ENCODE data around the gene PHF2. TPM values are rescaled to one million over a fixed set of nuclear protein-coding genes. Genes with fewer than 3 reads are reported as not detected.
A peak's percentile ranks its signal among the peaks of the same experiment; 100 is the strongest.

The PHF2 gene
- total RNA-seq, 1 experiment from 2014 or later = 11.6 TPM

- POLR2A ChIA-PET = no interaction called here
- DNase-seq (ENCODE audit: low spot score) = peak; percentile 6
- no peak for ATAC-seq
Observed at GRCh38 chr9:93677048-93677571, 100.7 kb downstream of the PHF2 start.

GRCh38 chr9:93677641-93678136, 101.3 kb downstream of the PHF2 start:
- Mint-ChIP-seq H3K27ac (no peak overlapping the region), H3K4me1 (peaks cover 3% of the 10 kb centered on the region), H3K9me3 (no peaks in the 10 kb centered on the region), H3K36me3 (no peaks in the 10 kb centered on the region), H3K4me3 (no peak overlapping the region), H3K27me3 (ENCODE audit: low read depth) (no peaks in the 10 kb centered on the region)
- peak; percentile 4 for DNase-seq (ENCODE audit: low spot score)
- ChIA-PET POLR2A (no interaction called here), CTCF (no interaction called here)
- no peak for ATAC-seq
- TF ChIP-seq GTF2I (CRISPR knock-in tag; conservative IDR thresholded peaks at IDR 0.05) (peak; percentile 51; the same call in 1 of the 2 replicates), NR3C1 (CRISPR knock-in tag; conservative IDR thresholded peaks at IDR 0.05; ENCODE audit: low read depth) (no peak), HMGXB4 (CRISPR knock-in tag; IDR thresholded peaks at IDR 0.05) (no peak), TCF7 (CRISPR knock-in tag; IDR thresholded peaks at IDR 0.05; ENCODE audit: low read depth) (no peak), RORB (CRISPR knock-in tag; IDR thresholded peaks at IDR 0.05) (no peak), CTCF (IDR thresholded peaks at IDR 0.05) (no peak)

More at GRCh38 chr9:93677048-93677571, 100.7 kb downstream of the PHF2 start:
- H3K36me3 Mint-ChIP-seq = no peaks in the 10 kb centered on the region
- no peak overlapping the region for H3K4me3 Mint-ChIP-seq
- CTCF ChIA-PET = interaction anchor here (0.6 kb wide), 1 partner anchor 38 kb away, joined by 3 read pairs; no protein-coding TSS in a partner anchor
- H3K27ac Mint-ChIP-seq = no peak overlapping the region
- H3K9me3 Mint-ChIP-seq = no peaks in the 10 kb centered on the region
- no peaks in the 10 kb centered on the region; the same call in none of the 2 replicates for H3K4me1 Mint-ChIP-seq
- TF ChIP-seq NFYB (CRISPR knock-in tag; conservative IDR thresholded peaks at IDR 0.05; ENCODE audit: low read depth) (no peak), SP1 (CRISPR knock-in tag; conservative IDR thresholded peaks at IDR 0.05) (no peak), NR3C1 (CRISPR knock-in tag; conservative IDR thresholded peaks at IDR 0.05; ENCODE audit: low read depth) (no peak), E2F1 (CRISPR knock-in tag; IDR thresholded peaks at IDR 0.05) (no peak), ESRRA (CRISPR knock-in tag; IDR thresholded peaks at IDR 0.05; ENCODE audit: borderline replicate concordance) (no peak), IRF2 (CRISPR knock-in tag; IDR thresholded peaks at IDR 0.05; ENCODE audit: borderline replicate concordance, low read depth) (no peak), NR1H2 (CRISPR knock-in tag; IDR thresholded peaks at IDR 0.05) (no peak), MAX (CRISPR knock-in tag; IDR thresholded peaks at IDR 0.05) (no peak), ZMAT4 (CRISPR knock-in tag; IDR thresholded peaks at IDR 0.05) (no peak), SOX15 (CRISPR knock-in tag; IDR thresholded peaks at IDR 0.05) (no peak), ZNF671 (CRISPR knock-in tag; IDR thresholded peaks at IDR 0.05) (no peak), CREB1 (CRISPR knock-in tag; IDR thresholded peaks at IDR 0.05) (no peak), EMX1 (CRISPR knock-in tag; IDR thresholded peaks at IDR 0.05) (no peak)
- no peaks in the 10 kb centered on the region for H3K27me3 Mint-ChIP-seq (ENCODE audit: low read depth)
